Stimulated activated CD8-positive, alpha-beta memory T cell treated with anti-CD3 and anti-CD28 coated beads, Interleukin-7, amount 100 ng/mL, for 4 hours (primary cell): ENCODE results near the gene MYBBP1A.

ENCODE experiments used
- DNase-seq, 2 donors: peaks; one replicate each; pipeline ENCODE4 v3.0.0-alpha.2; 2020; ENCODE audit warnings: low read depth in 2 of 2

The MYBBP1A gene

DNA sequence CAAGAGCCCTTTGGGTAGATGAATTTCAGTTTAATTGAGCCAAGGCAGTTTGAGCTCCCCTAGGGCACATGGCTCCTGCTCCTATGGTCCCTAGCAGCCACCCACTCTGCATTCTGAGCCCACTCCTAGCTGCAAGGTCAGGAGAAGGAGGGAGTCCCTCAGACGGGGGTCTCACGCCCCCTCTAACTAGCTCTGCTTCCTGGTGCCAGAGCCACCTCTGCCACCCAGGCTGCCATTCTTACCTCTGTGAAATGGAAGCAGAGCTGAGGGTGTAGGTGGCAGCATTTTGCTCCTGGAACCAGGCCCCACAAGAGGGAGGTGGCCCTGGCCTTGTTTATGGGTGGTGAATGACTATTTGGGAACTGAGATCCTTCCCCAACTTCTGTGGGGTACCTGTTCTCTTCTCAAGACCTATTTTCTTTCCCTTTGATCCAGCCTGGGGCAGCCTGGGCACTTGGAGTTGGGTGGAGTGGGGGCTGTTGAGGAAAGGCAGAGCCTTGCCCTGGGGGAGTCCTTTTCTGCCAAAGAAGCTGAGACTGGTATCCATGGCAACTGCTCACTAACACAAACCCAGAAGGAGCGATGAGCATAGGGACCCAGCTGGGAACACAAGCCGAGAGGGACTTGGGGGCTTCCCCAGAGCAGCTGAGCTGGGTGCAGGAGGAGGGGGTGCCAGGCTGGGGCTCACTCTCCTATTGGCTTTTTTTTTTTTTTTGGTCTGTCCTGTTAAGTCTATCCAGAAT lies 51.7 kb downstream of the MYBBP1A start:
- no peak for DNase-seq

DNA sequence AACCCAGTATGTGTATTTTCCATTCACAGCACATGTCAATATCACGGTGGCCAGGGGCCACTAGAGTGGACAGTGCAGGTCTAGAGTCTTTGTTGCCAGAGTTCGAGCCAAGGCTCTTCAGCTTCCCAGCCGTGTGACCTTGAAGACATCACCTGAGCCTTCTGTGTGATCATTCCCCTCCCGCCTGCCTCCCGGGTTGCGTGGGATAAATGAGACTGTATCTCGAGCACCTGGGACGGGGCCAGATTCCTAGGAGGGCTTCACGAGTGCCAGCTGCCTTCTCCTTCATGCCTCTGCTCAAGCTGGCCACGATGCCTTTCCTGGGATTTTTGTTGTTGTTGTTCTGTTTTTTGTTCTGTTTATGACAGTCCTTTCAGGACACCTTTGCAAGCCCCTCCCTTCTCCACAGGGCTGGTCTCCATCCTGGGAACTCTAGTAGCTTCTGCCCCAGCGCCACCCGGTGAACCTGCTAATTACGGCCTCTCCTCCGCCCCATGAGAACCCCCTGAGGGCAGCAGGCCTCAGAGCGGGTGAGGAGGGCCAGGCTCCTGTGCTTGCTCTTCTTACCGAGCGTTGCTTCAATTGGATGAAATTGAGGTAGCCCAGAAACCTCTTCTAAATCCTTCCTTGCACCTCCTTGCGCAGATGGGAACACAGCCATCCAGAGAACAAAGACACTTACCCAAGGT lies 52.6 kb downstream of the MYBBP1A start:
- no peak for DNase-seq

DNA sequence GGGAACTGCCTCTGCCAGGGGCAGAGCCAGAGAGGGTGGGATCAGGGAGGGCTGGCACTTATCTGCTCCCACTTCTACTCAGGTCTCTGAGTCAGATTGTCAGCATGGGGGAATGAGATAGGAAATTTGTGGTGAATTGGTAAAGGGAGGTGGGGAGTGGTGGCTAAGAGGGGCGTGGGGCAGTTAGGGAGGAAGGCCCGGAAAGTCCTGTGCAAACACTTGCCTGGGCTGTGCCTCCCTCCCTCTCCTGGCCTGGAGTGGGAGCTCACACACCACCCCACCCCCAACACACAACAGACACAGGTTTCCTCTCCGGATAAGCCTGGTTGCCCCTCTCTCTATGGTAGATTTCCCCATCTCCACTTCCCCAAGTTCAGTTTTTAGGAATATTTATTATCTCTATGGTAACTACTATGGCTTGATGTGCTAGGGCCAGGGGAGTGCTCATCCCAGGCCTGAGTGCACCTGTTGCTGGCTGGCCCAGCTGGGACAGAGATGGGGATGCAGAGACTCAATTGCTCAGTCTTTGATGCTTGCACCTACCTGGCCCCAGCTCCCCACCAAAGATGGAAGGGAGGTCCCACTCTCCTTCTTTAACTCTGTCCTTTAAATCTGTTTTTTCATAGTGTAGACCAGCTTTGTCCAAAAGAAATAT lies 53.8 kb downstream of the MYBBP1A start:
- DNase-seq: no peak

DNA sequence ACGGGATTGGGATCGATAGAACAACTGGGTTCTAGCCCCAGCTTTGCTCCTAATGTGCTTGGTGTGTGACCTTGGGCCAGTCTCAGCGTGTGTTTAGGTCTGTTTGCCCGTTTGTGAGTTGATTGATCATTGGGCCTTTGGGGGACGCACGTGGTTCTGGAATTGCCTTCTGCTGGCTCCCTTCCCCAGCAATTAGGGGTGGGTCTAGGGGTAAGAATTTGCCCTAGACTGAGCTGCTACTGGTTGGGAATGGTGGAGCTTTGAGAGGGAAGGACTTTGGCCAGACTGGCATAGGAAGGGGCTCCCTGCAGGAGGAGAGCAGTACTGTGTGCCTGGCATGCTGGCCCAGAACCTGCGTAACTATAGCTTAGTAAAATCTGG lies 55.0 kb downstream of the MYBBP1A start:
- DNase-seq: no peak

DNA sequence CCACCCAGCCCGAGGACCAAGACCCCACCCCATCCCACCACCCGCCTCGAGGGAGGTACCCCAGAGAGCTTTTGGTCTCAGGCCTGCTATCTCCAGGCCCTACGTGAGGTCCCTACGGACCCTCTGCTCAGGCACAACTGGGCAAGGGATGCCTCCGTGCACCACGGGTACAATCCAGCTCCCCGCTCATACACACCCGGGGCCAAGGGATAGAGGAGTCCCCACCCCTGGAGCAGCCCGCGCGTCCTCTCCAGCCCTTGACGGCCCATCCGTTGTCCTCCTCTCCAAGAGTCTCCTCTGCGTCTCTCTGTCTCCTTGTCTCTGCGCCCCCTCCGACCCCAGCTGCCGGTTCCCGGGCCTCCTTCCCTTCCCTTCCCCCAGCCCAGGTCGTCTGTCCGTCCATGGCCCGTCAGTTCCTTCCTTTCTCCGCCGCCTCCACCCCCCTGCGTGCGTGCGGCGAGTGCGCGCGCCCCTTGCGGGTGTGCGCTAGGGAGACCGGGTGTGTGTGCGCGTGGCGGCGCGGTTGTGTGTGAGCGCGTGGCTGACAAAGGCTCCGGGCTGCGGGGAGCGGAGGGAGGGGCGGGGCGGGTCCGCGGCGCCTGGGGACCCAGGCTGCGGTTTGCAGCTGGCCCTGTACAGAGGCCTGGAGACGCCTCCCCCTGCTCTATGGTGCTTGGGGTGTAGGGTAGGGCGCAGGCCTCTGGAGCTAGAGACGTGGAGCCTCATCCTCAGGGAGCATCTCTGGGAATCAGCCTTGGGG lies 55.6 kb downstream of the MYBBP1A start:
- DNase-seq: peak in 1 of 2 donors; percentile 17

DNA sequence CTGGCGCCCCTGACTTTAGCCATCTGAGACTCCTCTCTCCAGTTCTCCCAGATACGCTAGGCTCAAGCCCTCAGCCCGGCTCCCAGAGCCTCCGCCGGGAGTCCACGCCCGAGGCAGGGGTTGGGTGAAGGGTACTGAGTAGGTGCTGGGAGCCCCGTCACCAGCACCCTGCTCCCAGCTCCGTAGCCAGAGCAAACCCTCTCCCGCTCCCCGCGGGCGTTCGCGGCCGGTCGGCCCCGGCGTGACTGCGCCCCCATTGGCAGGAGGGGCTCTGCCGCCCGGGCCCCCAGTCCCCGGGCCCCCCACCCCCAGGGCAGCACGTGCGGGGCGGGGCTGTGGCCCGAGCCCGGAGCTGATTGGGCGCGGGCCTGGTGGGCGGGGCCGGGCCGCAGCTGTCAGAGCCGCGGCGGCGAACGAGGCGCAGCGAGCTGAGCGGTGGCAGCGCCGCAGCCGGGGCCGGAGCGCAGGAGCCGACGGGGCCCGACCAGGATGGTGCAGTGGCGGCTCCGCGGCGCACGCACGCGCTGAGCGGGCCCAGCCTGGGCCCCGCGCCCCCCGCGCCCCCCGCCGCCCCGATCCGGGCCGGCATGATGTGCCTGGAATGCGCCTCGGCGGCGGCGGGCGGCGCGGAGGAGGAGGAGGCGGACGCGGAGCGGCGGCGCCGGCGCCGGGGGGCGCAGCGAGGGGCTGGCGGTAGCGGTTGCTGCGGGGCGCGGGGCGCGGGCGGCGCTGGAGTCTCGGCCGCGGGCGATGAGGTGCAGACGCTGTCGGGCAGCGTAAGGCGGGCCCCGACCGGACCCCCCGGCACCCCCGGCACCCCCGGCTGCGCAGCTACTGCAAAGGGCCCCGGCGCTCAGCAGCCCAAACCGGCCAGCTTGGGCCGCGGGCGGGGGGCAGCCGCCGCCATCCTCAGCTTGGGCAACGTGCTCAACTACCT lies 56.5 kb downstream of the MYBBP1A start, which contains the start of gene SPNS2:
Gene SPNS2 (plus strand): TSS at position 421 of the 937 bp plus-strand sequence. CDS start 167 bp downstream, at position 588.
- DNase-seq: peak in 1 of 2 donors; percentile 62

DNA sequence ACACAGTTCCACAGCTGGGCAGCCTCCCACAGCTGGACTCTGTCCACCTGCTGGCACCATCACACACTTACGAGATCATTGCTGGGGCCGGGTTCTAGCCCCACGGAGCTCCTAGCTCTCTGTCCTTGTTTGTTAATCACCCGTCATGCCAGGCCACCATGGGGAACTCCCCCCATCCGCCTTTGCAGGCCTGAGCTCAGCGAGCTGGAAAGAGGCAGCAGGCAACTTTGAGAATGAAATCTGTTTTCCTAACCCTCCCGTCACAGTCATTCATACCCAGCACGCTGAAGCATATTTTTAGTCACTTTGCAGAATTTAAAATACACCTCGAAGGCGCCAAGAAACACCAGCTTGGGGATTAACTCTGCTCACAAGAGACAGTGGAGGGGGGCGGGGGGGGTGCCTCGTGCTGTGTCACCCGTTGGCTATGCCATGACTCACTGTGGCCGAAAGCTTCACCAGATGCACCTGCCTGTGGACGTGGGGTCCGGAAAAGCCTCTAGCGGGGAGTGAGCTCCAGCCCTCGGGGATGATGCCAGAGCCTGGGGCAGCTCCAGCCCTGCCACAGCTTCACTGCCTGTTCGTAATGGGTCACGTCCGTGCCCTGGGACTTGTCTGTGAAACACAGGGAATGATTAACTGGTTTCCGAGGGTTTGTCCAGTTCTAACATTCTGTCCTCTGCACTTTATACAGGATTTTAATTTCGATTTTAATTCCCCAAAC lies 57.9 kb downstream of the MYBBP1A start:
- DNase-seq: no peak

DNA sequence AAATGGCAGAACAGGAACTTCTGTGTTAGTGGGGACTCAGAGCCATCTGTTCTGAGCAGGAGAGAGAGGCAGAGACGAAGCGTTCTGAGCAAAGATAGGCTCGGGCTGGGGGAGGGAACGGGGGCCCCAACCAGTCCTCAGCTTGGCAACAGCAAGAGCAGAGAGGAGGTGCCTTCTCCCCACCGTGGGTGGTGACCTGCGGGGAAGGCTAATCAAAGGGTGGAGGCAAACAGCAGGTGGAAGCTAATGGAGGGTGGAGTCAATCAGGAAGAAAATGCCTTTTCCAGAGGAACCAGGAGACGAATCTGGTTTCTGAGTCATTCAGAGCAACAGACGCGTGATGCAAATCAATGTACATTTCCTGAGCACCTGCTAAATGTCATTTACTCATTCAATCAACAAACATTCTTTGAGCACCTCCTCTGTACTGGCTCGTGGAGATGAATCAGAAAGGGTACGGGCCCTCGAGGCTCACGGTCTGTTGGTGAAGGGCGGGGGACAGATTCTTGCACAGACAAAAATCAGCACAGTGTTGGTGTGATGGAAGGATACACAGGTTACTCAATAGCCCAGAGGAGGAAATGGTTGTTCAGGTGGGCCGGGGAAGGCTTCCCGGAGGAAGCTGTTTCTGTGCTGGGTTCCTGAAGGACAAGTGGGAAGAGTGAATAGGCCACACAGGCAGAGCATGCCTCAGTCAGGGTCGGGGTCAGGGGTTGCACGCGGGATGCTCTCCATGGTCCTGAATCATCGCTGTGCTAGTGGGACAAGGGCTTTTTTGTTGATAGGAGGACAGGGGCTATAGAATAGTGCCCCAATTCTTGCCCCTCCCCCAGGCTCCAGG lies 62.2 kb downstream of the MYBBP1A start:
- no peak for DNase-seq

DNA sequence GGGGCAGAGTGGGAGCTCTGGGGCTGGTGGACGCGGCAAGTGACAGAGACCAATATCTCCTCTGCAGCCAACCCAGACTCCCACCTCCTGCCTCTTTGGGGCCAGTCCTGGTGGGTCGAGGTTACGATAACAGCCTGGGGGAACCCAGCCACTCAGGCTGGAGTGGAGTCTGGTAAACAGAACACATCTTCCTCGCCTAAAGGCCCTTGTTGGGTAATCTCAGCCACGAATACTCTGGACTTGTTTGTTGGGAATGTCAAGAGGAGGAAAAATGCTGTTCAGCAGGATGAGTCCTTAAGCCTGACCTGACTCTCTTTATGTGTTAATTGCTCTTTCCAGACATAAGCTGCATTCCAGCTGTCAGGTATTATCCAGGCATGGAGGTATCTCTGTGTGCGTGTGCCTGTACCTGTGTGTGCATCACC lies 64.5 kb downstream of the MYBBP1A start:
- no peak for DNase-seq

DNA sequence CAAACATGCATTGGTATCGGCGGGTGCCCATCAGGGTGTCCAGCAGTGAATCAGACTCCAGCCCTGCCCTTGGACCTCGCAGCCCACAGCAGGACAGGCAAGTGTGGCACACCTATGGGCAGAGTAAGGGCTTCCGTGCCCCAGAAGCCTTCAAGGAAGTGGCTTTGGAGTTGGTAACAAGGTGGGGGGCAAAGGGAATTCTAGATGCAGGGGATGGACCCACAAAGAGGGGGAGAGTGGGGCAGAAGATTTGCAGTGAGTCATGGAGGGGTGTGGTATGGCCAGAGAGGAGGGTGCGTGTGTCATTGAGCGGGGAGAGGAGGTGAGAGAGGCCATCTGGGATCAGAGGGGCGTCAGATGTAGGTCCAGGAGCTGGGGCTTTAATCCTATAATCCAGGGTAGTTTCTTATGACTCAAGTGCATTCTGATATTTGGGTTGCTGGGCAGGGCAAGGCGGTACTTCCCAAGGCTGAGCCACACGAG lies 65.0 kb downstream of the MYBBP1A start:
- no peak for DNase-seq

DNA sequence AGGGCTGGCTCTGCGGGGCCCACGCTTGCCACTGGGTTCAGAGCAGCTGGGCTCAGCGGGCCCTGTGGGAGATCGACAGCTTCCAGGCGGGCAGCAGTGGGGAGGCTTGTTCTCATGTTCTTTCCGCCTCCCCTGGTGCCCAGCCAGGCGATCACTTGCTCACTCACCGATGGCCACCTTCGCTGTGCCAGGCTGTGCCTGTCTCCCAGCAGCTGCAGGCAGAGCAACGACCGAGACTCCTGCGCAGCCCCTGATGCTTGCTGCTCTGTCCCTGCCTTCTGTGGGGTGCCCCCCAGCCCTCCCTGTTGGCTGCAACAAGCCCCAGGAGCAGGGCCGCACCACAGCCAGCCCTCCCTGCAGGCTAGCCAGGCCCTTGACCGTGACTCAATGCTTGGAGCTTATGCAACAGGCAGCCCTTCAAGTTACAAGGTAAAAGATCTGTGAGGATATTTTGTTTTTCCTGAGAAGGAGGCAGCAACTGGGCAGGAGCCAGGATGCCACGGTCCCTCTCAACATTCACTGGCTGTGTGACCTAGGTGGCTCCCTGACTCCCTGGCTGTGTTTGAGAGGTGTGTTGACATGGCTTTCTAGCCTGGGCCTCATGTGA lies 66.1 kb downstream of the MYBBP1A start:
- no peak for DNase-seq
